HCT116 (cell line): Measurements from ENCODE around the gene CTXND1. TPM values are rescaled to one million over a fixed set of nuclear protein-coding genes. Genes with fewer than 3 reads are reported as not detected.

ENCODE experiments used
- ATAC-seq: fragments of 200-7000 bp; cut with Tn5 transposase; 2 replicates; pipeline ENCODE4 v1.9.1; 2020; ENCODE audit warnings: mild to moderate bottlenecking, moderate library complexity
- BruUV-seq: library from RNA; stranded (reverse); fragments of 400-500 nt; replicated peaks from 2 replicates; lab custom pipeline; 2021; lab: Mats Ljungman, UMichigan
- CTCF ChIA-PET: fragments of 300-600 bp; sonication (Branson Sonifier 250); formaldehyde crosslinking; loops from one replicate; lab custom pipeline; 2021; ENCODE audit warnings: antibody characterized with exemption; lab: Charles Lee
- POLR2A ChIA-PET: fragments of 300-600, 350-600 bp; sonication (Branson Sonifier 250); formaldehyde crosslinking; loops from one replicate; lab custom pipeline; 2021; ENCODE audit warnings: antibody characterized with exemption; lab: Charles Lee
- RAD21 ChIA-PET, 2 experiments: fragments of 300-600 bp; sonication (Branson Sonifier 250); formaldehyde crosslinking; loops; one replicate each; lab custom pipeline; 2023; ENCODE audit warnings: low total read pairs in 2 of 2; ENCODE audit not compliant: uncharacterized antibody in 2 of 2, unreplicated experiment in 2 of 2, low non-redundant PET in 1 of 2; lab: Charles Lee
- DNase-seq: peaks from one replicate; pipeline ENCODE4 v3.0.0-alpha.2; 2010; ENCODE audit warnings: low read depth, low spot score
- H2AFZ ChIP-seq: fragments of 200-600 bp; shearing (Covaris generic), sonication (generic); 2 replicates; pipeline ENCODE4 v1.6.1; 2017; ENCODE audit warnings: low read depth, mixed run types, mixed read lengths, antibody characterized with exemption, low read length; ENCODE audit not compliant: poor library complexity, severe bottlenecking
- H3K27ac ChIP-seq: 2 replicates; pipeline ENCODE4 v1.5.1; 2012; ENCODE audit warnings: low read depth, low read length
- H3K27me3 ChIP-seq: fragments of 200-600 bp; sonication (generic); 2 replicates; pipeline ENCODE4 v1.6.1; 2016; ENCODE audit warnings: mixed run types, low read length, mixed read lengths; ENCODE audit not compliant: insufficient read depth
- H3K36me3 ChIP-seq, 2 experiments: fragments of 200-500 bp in 1 of 2; fragments of 200-600 bp in 1 of 2; sonication (Bioruptor generic) in 1 of 2; sonication (generic) in 1 of 2; 2 replicates each; pipeline versions ENCODE4 v1.5.1 to v1.6.1; 2014 to 2016; ENCODE audit warnings: low read length in 2 of 2, inconsistent platforms in 1 of 2, mixed read lengths in 1 of 2, mixed run types in 1 of 2; ENCODE audit not compliant: insufficient read depth in 2 of 2, control insufficient read depth in 1 of 2
- H3K4me1 ChIP-seq, 2 experiments: fragments of 200-600 bp in 1 of 2; sonication (generic) in 1 of 2; 2 replicates each; pipeline versions ENCODE4 v1.5.1 to v1.6.1; 2012 to 2017; ENCODE audit warnings: low read length in 2 of 2, inconsistent platforms in 1 of 2, mild to moderate bottlenecking in 1 of 2, mixed read lengths in 1 of 2, mixed run types in 1 of 2, moderate library complexity in 1 of 2; ENCODE audit not compliant: insufficient read depth in 2 of 2, control insufficient read depth in 1 of 2
- H3K4me2 ChIP-seq: fragments of 200-600 bp; sonication (generic); 2 replicates; pipeline ENCODE4 v1.6.1; 2017; ENCODE audit warnings: mixed run types, low read length, mixed read lengths
- H3K4me3 ChIP-seq, 2 experiments: fragments of 200-600 bp in 1 of 2; sonication (generic) in 1 of 2; replicated peaks in 1 of 2; 2 replicates each; pipeline ENCODE4 v1.5.1; 2011 to 2016; ENCODE audit warnings: low read length in 2 of 2, control low read depth in 1 of 2, low read depth in 1 of 2, mild to moderate bottlenecking in 1 of 2, mixed read lengths in 1 of 2, mixed run types in 1 of 2
- H3K79me2 ChIP-seq: fragments of 200-600 bp; sonication (generic); 2 replicates; pipeline ENCODE4 v1.6.1; 2017; ENCODE audit warnings: mild to moderate bottlenecking, mixed run types, low read length, moderate library complexity, mixed read lengths; ENCODE audit not compliant: insufficient read depth
- H3K9ac ChIP-seq: fragments of 200-600 bp; sonication (generic); 2 replicates; pipeline ENCODE4 v1.6.1; 2016; ENCODE audit warnings: low read length, mixed read lengths
- H3K9me2 ChIP-seq: fragments of 200-600 bp; sonication (generic), shearing (Covaris generic); 2 replicates; pipeline ENCODE4 v1.6.1; 2017; ENCODE audit warnings: mixed run types, mild to moderate bottlenecking, moderate library complexity; ENCODE audit not compliant: insufficient read depth
- H3K9me3 ChIP-seq, 2 experiments: fragments of 200-500 bp in 1 of 2; fragments of 200-600 bp in 1 of 2; sonication (Bioruptor generic) in 1 of 2; sonication (generic) in 1 of 2; 2 replicates each; pipeline ENCODE4 v1.6.1; 2014 to 2017; ENCODE audit warnings: low read length in 2 of 2, mixed read lengths in 2 of 2, inconsistent platforms in 1 of 2, low read depth in 1 of 2, mild to moderate bottlenecking in 1 of 2, mixed run types in 1 of 2, moderate library complexity in 1 of 2; ENCODE audit not compliant: control insufficient read depth in 1 of 2, insufficient read depth in 1 of 2
- H4K20me1 ChIP-seq: fragments of 200-600 bp; sonication (generic), shearing (Covaris generic); 2 replicates; pipeline ENCODE4 v1.6.1; 2017; ENCODE audit warnings: mixed run types, mild to moderate bottlenecking, moderate library complexity; ENCODE audit not compliant: insufficient read depth
- CEBPB ChIP-seq: IDR thresholded peaks from 2 replicates; pipeline ENCODE4 v1.6.1; 2012; ENCODE audit warnings: low read depth
- EGR1 ChIP-seq: IDR thresholded peaks from 2 replicates; pipeline ENCODE4 v1.6.1; 2012; ENCODE audit warnings: low read depth
- EZH2 ChIP-seq: fragments of 200-600 bp; sonication (generic); IDR thresholded peaks from 2 replicates; pipeline ENCODE4 v1.6.1; 2017; ENCODE audit warnings: antibody characterized with exemption, mixed run types
- EZH2phosphoT487 ChIP-seq: fragments of 200-600 bp; IDR thresholded peaks from 2 replicates; pipeline ENCODE4 v1.6.1; 2018; ENCODE audit warnings: antibody characterized with exemption, borderline replicate concordance
- JUND ChIP-seq: IDR thresholded peaks from 2 replicates; pipeline ENCODE4 v1.6.1; 2012
- POLR2A ChIP-seq: IDR thresholded peaks from 2 replicates; pipeline ENCODE4 v1.7.0; 2011; ENCODE audit warnings: borderline replicate concordance; ENCODE audit not compliant: insufficient read depth, insufficient read length; ENCODE audit errors: extremely low read depth
- POLR2AphosphoS5 ChIP-seq: IDR thresholded peaks from 2 replicates; pipeline ENCODE4 v1.6.1; 2011; ENCODE audit warnings: mild to moderate bottlenecking, low read depth, low read length, moderate library complexity
- RAD21 ChIP-seq: IDR thresholded peaks from 2 replicates; pipeline ENCODE4 v1.6.1; 2012; ENCODE audit warnings: low read depth, mild to moderate bottlenecking
- SIN3A ChIP-seq: IDR thresholded peaks from 2 replicates; pipeline ENCODE4 v1.6.1; 2012; ENCODE audit warnings: low read depth
- SP1 ChIP-seq: IDR thresholded peaks from 2 replicates; pipeline ENCODE4 v1.6.1; 2012; ENCODE audit warnings: low read depth
- SRF ChIP-seq: IDR thresholded peaks from 2 replicates; pipeline ENCODE4 v1.6.1; 2012; ENCODE audit warnings: low read depth
- TCF7L2 ChIP-seq: IDR thresholded peaks from 2 replicates; pipeline ENCODE4 v1.7.0; 2011; ENCODE audit warnings: borderline replicate concordance, inconsistent platforms; ENCODE audit not compliant: insufficient read depth, insufficient read length; ENCODE audit errors: extremely low read depth
- YY1 ChIP-seq: IDR thresholded peaks from 2 replicates; pipeline ENCODE4 v1.6.1; 2011; ENCODE audit warnings: low read length, low read depth, moderate library complexity, mild to moderate bottlenecking; ENCODE audit not compliant: insufficient replicate concordance; ENCODE audit errors: extremely low read depth
- ZFX ChIP-seq: fragments of 450-650 bp; IDR thresholded peaks from 2 replicates; pipeline ENCODE4 v1.6.1; 2017
- intact Hi-C: fragments of 100-400 bp; cut with micrococcal nuclease; formaldehyde crosslinking; loops from 2 replicates; pipeline ENCODE4 v1.10.0; 2022
- total RNA-seq: library from RNA; stranded (reverse); gene quantifications from one replicate; pipeline ENCODE4 v1.2.1, GENCODE V29; 2021; ENCODE audit not compliant: unreplicated experiment
- TF ChIP-seq, protein P1 (sequence below): IDR thresholded peaks from 2 replicates; pipeline ENCODE4 v1.6.1; 2012; ENCODE audit warnings: low read depth
- TF ChIP-seq, protein P2 (sequence below): IDR thresholded peaks from 2 replicates; pipeline ENCODE4 v1.6.1; 2011; ENCODE audit warnings: mild to moderate bottlenecking, low read length, moderate library complexity; ENCODE audit not compliant: insufficient replicate concordance; ENCODE audit errors: extremely low read depth
- TF ChIP-seq, protein P3 (sequence below), 3 experiments: fragments of 200-600 bp in 1 of 3; sonication (generic) in 1 of 3; IDR thresholded peaks in 2 of 3; conservative IDR thresholded peaks in 1 of 3; 2 replicates each; pipeline ENCODE4 v1.5.1; 2012 to 2017; ENCODE audit warnings: low read depth in 2 of 3, low read length in 2 of 3, antibody characterized with exemption in 1 of 3, borderline replicate concordance in 1 of 3, control low read depth in 1 of 3, mild to moderate bottlenecking in 1 of 3, mixed read lengths in 1 of 3, mixed run types in 1 of 3, moderate library complexity in 1 of 3; ENCODE audit not compliant: insufficient read depth in 1 of 3
- TF ChIP-seq, protein P4 (sequence below): IDR thresholded peaks from 2 replicates; pipeline ENCODE4 v1.6.1; 2012
- TF ChIP-seq, protein P5 (sequence below): IDR thresholded peaks from 2 replicates; pipeline ENCODE4 v1.6.1; 2012

Gene CTXND1
- total RNA-seq, 1 experiment from 2014 or later = not detected

DNA sequence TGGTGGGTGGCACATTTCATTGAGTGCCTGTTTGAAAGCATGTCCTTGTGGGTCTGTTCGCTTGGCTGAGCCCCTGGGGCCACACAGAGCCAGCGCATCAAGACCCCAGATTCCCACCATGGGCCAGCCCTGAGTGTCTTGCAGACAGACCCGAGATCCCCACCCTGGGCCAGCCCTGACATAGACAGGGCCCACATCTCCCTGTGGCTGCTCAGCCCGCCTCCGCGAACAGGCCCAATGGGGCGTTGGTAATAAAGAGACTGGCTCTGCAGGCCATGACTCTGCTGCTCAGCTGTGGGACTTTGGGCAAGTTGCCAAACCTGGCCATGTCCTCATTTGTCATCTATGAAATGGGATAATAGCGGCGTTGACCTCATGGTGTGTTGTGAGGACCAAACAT lies 76.6 kb downstream of the CTXND1 start:
- ATAC-seq = no peak
- H3K27me3 ChIP-seq = no peaks in the 10 kb centered on the region
- no peaks in the 10 kb centered on the region for H3K9me2 ChIP-seq
- intact Hi-C loops = loop anchor here (10.0 kb wide), 3 partner anchors 281 to 581 kb away; partner anchors contain the start of gene MTHFS
- ChIA-PET RAD21 (no interaction called here), POLR2A (no interaction called here), CTCF (no interaction called here)
- BruUV-seq = no TSS peak
- H2AFZ ChIP-seq = no peak overlapping the region
- TF ChIP-seq SP1 (no peak), EZH2 (no peak), ZFX (no peak), RAD21 (no peak), TCF7L2 (no peak), EZH2phosphoT487 (no peak), POLR2A (no peak), SIN3A (no peak), POLR2AphosphoS5 (no peak), CEBPB (no peak), SRF (no peak), EGR1 (no peak), JUND (no peak), YY1 (no peak)
- TF ChIP-seq, protein P1, sequence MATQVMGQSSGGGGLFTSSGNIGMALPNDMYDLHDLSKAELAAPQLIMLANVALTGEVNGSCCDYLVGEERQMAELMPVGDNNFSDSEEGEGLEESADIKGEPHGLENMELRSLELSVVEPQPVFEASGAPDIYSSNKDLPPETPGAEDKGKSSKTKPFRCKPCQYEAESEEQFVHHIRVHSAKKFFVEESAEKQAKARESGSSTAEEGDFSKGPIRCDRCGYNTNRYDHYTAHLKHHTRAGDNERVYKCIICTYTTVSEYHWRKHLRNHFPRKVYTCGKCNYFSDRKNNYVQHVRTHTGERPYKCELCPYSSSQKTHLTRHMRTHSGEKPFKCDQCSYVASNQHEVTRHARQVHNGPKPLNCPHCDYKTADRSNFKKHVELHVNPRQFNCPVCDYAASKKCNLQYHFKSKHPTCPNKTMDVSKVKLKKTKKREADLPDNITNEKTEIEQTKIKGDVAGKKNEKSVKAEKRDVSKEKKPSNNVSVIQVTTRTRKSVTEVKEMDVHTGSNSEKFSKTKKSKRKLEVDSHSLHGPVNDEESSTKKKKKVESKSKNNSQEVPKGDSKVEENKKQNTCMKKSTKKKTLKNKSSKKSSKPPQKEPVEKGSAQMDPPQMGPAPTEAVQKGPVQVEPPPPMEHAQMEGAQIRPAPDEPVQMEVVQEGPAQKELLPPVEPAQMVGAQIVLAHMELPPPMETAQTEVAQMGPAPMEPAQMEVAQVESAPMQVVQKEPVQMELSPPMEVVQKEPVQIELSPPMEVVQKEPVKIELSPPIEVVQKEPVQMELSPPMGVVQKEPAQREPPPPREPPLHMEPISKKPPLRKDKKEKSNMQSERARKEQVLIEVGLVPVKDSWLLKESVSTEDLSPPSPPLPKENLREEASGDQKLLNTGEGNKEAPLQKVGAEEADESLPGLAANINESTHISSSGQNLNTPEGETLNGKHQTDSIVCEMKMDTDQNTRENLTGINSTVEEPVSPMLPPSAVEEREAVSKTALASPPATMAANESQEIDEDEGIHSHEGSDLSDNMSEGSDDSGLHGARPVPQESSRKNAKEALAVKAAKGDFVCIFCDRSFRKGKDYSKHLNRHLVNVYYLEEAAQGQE = no peak
- TF ChIP-seq, protein P2, sequence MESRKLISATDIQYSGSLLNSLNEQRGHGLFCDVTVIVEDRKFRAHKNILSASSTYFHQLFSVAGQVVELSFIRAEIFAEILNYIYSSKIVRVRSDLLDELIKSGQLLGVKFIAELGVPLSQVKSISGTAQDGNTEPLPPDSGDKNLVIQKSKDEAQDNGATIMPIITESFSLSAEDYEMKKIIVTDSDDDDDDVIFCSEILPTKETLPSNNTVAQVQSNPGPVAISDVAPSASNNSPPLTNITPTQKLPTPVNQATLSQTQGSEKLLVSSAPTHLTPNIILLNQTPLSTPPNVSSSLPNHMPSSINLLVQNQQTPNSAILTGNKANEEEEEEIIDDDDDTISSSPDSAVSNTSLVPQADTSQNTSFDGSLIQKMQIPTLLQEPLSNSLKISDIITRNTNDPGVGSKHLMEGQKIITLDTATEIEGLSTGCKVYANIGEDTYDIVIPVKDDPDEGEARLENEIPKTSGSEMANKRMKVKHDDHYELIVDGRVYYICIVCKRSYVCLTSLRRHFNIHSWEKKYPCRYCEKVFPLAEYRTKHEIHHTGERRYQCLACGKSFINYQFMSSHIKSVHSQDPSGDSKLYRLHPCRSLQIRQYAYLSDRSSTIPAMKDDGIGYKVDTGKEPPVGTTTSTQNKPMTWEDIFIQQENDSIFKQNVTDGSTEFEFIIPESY = no peak
- TF ChIP-seq, protein P3, sequence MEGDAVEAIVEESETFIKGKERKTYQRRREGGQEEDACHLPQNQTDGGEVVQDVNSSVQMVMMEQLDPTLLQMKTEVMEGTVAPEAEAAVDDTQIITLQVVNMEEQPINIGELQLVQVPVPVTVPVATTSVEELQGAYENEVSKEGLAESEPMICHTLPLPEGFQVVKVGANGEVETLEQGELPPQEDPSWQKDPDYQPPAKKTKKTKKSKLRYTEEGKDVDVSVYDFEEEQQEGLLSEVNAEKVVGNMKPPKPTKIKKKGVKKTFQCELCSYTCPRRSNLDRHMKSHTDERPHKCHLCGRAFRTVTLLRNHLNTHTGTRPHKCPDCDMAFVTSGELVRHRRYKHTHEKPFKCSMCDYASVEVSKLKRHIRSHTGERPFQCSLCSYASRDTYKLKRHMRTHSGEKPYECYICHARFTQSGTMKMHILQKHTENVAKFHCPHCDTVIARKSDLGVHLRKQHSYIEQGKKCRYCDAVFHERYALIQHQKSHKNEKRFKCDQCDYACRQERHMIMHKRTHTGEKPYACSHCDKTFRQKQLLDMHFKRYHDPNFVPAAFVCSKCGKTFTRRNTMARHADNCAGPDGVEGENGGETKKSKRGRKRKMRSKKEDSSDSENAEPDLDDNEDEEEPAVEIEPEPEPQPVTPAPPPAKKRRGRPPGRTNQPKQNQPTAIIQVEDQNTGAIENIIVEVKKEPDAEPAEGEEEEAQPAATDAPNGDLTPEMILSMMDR (IDR thresholded peaks at IDR 0.05 in 2 of 3, conservative IDR thresholded peaks at IDR 0.05 in 1 of 3; ENCODE audit: borderline replicate concordance in 1 of 3, insufficient read depth in 1 of 3, low read depth in 2 of 3, low read length in 2 of 3) = no peak
- TF ChIP-seq, protein P4, sequence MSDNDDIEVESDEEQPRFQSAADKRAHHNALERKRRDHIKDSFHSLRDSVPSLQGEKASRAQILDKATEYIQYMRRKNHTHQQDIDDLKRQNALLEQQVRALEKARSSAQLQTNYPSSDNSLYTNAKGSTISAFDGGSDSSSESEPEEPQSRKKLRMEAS = no peak
- TF ChIP-seq, protein P5, sequence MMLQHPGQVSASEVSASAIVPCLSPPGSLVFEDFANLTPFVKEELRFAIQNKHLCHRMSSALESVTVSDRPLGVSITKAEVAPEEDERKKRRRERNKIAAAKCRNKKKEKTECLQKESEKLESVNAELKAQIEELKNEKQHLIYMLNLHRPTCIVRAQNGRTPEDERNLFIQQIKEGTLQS = no peak
- no peak overlapping the region for H3K9ac ChIP-seq
- no peak overlapping the region for H3K27ac ChIP-seq
- H3K4me1 ChIP-seq = peaks cover 0 to 10% of the 10 kb centered on the region in 2 experiments; a peak in 2 of 4 replicates
- H4K20me1 ChIP-seq = no peaks in the 10 kb centered on the region
- no peak overlapping the region for H3K4me2 ChIP-seq
- no peaks in the 10 kb centered on the region for H3K79me2 ChIP-seq
- DNase-seq = no peak
- no peaks in the 10 kb centered on the region for H3K9me3 ChIP-seq
- H3K4me3 ChIP-seq = no peak overlapping the region
- no peaks in the 10 kb centered on the region for H3K36me3 ChIP-seq
